GM06990 (cell line): Measurements from ENCODE around the gene TEX13D.

ENCODE experiments used
- DNase-seq: peaks from one replicate; pipeline ENCODE4 v3.0.0-alpha.2; 2011; ENCODE audit not compliant: insufficient read length; ENCODE audit errors: extremely low read depth
- H3K27me3 ChIP-seq: replicated peaks from 2 replicates; pipeline ENCODE4 v1.6.0; 2011; ENCODE audit warnings: low read length; ENCODE audit not compliant: control insufficient read depth, insufficient read depth
- H3K36me3 ChIP-seq: 2 replicates; pipeline ENCODE4 v1.5.1; 2011; ENCODE audit warnings: low read length; ENCODE audit not compliant: control insufficient read depth, insufficient read depth
- H3K4me3 ChIP-seq: replicated peaks from 2 replicates; pipeline ENCODE4 v1.5.1; 2011; ENCODE audit warnings: low read depth, mild to moderate bottlenecking, control low read depth, low read length
- CTCF ChIP-seq: IDR thresholded peaks from 2 replicates; pipeline ENCODE4 v1.5.1; 2011; ENCODE audit warnings: low read length, control low read depth, mild to moderate bottlenecking, inconsistent platforms; ENCODE audit not compliant: insufficient read depth, poor library complexity, severe bottlenecking

Gene TEX13D

GRCh38 chrX:124358800-124359383 lies 26.4 kb downstream of the TEX13D start:
- Histone ChIP-seq H3K27me3 (no peaks in the 10 kb centered on the region), H3K36me3 (no peaks in the 10 kb centered on the region), H3K4me3 (no peak overlapping the region)
- no peak for TF ChIP-seq CTCF
- no peak for DNase-seq

- Histone ChIP-seq H3K27me3 (no peaks in the 10 kb centered on the region), H3K36me3 (no peaks in the 10 kb centered on the region), H3K4me3 (no peak overlapping the region)
- no peak for TF ChIP-seq CTCF
- no peak for DNase-seq
Observed at GRCh38 chrX:124362072-124362471, 29.6 kb downstream of the TEX13D start.

GRCh38 chrX:124362761-124363160 lies 30.3 kb downstream of the TEX13D start:
- DNase-seq = no peak
- no peak for TF ChIP-seq CTCF
- Histone ChIP-seq H3K36me3 (no peaks in the 10 kb centered on the region), H3K27me3 (no peaks in the 10 kb centered on the region), H3K4me3 (no peak overlapping the region)

- no peaks in the 10 kb centered on the region for H3K36me3 ChIP-seq
- no peaks in the 10 kb centered on the region for H3K27me3 ChIP-seq
- no peak overlapping the region for H3K4me3 ChIP-seq
- DNase-seq = no peak
- TF ChIP-seq CTCF = no peak
Observed at GRCh38 chrX:124369722-124370121, 37.3 kb downstream of the TEX13D start.

GRCh38 chrX:124373348-124373747 lies 40.9 kb downstream of the TEX13D start:
- no peaks in the 10 kb centered on the region for H3K27me3 ChIP-seq
- no peak overlapping the region for H3K4me3 ChIP-seq
- TF ChIP-seq CTCF = no peak
- no peaks in the 10 kb centered on the region for H3K36me3 ChIP-seq
- DNase-seq = no peak

GRCh38 chrX:124378643-124379042 lies 46.2 kb downstream of the TEX13D start:
- H3K36me3 ChIP-seq = no peaks in the 10 kb centered on the region
- no peak overlapping the region for H3K4me3 ChIP-seq
- no peaks in the 10 kb centered on the region for H3K27me3 ChIP-seq
- no peak for DNase-seq
- TF ChIP-seq CTCF = no peak
